Measurements from ENCODE around the gene BTG1.
A peak's percentile ranks its signal among the peaks of the same experiment; 100 is the strongest.

The BTG1 gene, protein sequence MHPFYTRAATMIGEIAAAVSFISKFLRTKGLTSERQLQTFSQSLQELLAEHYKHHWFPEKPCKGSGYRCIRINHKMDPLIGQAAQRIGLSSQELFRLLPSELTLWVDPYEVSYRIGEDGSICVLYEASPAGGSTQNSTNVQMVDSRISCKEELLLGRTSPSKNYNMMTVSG

DNA sequence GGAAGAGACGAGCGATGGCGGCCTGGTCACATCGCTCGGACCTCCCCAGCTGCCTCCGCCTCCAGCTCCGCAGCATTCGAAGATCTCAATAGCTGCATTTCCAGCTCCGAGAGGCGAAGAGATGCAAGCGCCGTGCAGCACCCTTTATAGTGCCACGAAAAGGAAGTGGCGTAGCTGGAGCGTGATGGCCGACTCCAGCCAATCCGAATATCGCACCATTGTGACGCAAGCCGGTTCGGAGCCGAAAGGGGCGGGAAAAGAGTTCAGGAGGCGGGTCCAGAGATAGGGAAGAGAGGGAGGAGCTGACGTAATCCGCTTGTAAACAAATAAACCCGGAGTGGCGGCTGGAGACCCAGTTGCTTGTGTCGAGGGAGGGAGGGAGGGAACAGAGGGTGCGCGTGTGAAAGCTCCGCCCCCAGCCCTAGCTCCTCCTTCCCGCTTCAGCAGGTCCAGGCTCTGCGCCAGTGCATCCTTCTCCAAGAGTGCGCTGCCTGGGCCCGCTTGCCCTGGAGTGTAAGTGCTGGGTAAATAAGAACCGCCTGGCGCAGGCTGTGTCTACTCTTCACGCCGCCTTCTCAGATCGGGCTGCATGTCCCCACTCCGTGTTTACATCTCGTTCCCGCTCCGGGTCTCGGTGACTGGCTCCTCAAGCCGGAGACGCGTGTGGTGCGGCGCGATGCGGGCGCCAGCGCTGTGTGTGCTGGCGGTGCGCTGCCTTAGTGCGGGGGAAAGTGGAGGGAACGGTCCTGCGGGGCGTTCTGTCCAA is at the start of gene BTG1:
TSS of gene BTG1 (minus strand) at position 116 of the 766 bp plus-strand sequence. CDS start 311 bp downstream, outside the sequence.
- DNase-seq (ENCODE audit: low spot score), result peak; percentile 100
- Histone ChIP-seq H3K27ac (peak within 1 kb of the TSS; percentile 97 to 99), H3K4me3 (peak within 1 kb of the TSS; percentile 98)
- TF ChIP-seq, protein P1, sequence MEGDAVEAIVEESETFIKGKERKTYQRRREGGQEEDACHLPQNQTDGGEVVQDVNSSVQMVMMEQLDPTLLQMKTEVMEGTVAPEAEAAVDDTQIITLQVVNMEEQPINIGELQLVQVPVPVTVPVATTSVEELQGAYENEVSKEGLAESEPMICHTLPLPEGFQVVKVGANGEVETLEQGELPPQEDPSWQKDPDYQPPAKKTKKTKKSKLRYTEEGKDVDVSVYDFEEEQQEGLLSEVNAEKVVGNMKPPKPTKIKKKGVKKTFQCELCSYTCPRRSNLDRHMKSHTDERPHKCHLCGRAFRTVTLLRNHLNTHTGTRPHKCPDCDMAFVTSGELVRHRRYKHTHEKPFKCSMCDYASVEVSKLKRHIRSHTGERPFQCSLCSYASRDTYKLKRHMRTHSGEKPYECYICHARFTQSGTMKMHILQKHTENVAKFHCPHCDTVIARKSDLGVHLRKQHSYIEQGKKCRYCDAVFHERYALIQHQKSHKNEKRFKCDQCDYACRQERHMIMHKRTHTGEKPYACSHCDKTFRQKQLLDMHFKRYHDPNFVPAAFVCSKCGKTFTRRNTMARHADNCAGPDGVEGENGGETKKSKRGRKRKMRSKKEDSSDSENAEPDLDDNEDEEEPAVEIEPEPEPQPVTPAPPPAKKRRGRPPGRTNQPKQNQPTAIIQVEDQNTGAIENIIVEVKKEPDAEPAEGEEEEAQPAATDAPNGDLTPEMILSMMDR (IDR thresholded peaks at IDR 0.05), result no peak

DNA sequence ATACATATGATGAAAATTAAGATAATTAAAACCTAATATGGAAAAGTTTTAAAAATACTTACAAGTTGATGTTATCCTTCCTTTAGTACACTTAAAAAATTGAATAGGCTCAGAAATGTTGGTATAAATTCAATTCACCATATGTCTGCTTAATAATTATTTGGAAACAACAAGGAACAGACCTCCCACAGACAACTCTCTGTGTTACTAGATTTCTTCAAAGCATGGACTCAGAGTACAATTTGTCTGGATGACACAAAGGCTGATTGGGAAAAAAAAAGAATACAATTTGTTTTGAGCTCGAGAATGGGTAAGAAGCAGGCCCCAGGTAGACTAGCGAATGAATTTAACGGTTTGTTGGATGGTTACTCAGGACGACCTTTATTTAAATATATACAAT is 48.9 kb upstream of the BTG1 start:
- TF ChIP-seq, protein P1 (IDR thresholded peaks at IDR 0.05), result no peak
- Histone ChIP-seq H3K27ac (no peak overlapping the region), H3K4me3 (no peak overlapping the region)
- no peak for DNase-seq (ENCODE audit: low spot score)

DNA sequence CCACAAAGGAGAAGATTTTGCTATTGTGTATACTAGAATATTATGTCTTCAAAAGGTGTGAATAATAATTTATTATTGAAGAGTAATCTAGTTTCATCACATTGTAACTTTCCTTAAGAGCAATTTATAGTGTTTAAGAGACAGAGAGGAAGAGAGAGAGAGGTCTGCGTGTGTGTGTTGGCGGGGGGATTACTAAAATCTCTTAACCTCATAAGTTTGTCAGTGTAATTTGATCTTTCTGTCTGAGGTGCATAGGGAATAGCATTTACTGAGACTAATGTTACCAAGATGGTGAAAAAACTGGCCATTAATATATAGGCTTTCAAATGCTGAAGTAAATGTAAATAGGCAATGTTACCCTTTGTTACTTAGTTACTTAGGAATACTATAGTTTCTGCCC is 48.2 kb upstream of the BTG1 start:
- TF ChIP-seq, protein P1 (IDR thresholded peaks at IDR 0.05), result no peak
- Histone ChIP-seq H3K27ac (no peak overlapping the region), H3K4me3 (no peak overlapping the region)
- no peak for DNase-seq (ENCODE audit: low spot score)

DNA sequence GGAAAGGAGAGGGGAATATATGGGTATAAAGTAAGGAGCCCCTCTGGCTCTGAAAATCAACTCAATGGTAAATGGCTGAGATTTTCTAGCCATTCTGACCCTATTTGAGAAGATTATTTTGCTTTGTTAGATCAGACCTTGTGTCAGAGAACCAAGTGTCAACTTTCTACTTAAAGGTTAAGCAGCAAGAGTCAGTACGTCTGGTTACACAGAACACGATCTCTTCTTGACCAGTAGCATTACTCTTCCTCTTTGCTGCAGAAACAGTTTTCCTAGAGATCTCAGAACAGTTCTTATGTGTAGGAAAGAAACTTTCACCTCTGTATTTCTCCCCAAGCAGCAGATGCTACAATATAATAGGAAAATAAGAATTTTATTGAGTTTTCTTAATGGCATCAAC is 47.4 kb upstream of the BTG1 start:
- no peak for DNase-seq (ENCODE audit: low spot score)
- TF ChIP-seq, protein P1 (IDR thresholded peaks at IDR 0.05), result no peak

DNA sequence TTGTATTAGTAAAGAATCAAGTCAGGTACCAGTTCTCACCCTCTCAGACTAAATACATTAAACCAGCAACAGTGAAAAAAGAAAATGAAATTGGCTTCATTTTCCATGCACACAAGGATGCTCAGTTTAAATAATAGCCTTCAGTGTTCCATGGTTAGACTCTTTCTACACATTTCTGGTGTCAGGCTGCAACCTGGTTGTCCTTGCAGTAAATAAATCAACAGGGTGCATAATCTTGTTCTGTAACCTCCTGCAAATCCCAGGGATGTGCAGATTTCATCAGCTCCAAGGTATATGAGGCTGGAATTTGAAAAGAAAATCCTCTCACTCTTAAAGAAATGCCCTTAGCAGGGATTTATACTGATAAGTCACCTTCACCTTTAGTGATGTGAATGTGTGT is 46.7 kb upstream of the BTG1 start:
- TF ChIP-seq, protein P1 (IDR thresholded peaks at IDR 0.05), result no peak
- no peak for DNase-seq (ENCODE audit: low spot score)
- H3K4me3 ChIP-seq, result no peak overlapping the region
- no peak overlapping the region for H3K27ac ChIP-seq

More for the DNA sequence above, 47.4 kb upstream of the BTG1 start:
- Histone ChIP-seq H3K27ac (no peak overlapping the region), H3K4me3 (no peak overlapping the region)

DNA sequence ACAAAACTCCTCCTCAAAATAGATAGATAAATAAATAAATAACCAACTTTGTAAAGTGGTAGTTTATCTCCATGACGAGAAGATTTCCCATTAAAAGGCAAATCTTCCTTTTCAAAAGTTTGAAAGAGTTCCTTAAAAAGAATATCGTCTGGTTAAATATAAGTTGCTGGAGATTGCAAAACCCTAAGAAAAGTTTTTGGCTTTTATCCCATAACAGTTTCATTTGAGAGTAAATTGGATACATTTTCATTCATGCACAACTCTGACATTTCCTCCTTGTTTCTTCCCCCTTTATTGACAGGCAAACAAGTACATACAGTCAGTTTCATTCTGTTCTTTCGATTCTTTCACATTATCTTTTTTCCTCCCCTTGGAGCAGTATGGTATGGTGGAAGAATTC is 45.4 kb upstream of the BTG1 start:
- H3K4me3 ChIP-seq, result no peak overlapping the region
- no peak for DNase-seq (ENCODE audit: low spot score)
- H3K27ac ChIP-seq, result no peak overlapping the region
- TF ChIP-seq, protein P1 (IDR thresholded peaks at IDR 0.05), result no peak

Data from coronary artery (tissue), 2 donors.